HG03196 (cell line): Measurements from ENCODE around the gene CSAG2.
"Not testable (repeated sequence)": the region's sequence is repeated elsewhere in the genome, so short reads cannot be mapped to it uniquely, and the experiment has no call there.

Experiments used
- ATAC-seq: cut with Tn5 transposase; IDR thresholded peaks from one replicate; pipeline ENCODE4 v1.9.1; 2021; ENCODE audit not compliant: unreplicated experiment

CSAG2 gene, protein sequence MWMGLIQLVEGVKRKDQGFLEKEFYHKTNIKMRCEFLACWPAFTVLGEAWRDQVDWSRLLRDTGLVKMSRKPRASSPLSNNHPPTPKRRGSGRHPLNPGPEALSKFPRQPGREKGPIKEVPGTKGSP

DNA sequence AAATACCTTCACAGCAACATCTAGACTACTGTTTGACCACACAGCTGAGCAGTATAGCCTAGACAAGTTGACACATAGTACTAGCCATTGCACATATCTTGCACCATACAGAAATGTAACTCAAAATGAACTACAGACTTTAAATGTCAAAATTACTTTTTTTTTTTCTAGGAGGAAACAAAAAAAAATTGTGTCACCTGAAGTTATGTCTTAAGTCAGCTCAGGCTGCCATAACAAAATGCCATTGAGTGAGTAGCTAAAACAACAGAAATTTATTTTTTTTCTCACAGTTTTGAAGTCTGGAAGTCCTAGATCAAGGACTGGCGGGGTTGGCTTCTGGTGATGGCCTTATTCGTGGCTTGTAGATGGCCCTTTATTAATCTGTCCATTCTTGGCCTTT lies at the start of gene CSAG2:
TSS of gene CSAG2 (minus strand) at position 101 of the 400 bp plus-strand sequence. CDS start 161 bp downstream, outside the sequence.
- not testable (repeated sequence) for ATAC-seq

DNA sequence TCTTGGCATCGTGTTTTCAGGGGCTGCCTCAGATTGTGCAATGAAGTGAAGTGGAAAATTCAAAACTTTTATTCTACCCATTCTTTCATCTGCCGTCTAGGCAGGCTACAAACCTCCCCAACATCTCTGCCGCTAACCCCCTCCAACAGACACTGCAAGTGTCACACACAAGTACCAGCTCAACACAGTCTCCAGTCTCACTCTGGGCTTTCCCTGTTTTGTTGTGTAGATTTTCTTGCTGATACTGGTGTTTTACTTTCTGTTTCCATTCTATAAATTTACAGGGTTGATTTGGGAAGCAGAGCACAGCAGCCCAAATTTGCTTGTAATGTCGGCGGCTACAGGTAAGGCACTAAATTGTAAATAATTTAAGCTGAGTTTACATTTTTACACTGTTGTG lies 45.8 kb upstream of the CSAG2 start:
- not testable (repeated sequence) for ATAC-seq

DNA sequence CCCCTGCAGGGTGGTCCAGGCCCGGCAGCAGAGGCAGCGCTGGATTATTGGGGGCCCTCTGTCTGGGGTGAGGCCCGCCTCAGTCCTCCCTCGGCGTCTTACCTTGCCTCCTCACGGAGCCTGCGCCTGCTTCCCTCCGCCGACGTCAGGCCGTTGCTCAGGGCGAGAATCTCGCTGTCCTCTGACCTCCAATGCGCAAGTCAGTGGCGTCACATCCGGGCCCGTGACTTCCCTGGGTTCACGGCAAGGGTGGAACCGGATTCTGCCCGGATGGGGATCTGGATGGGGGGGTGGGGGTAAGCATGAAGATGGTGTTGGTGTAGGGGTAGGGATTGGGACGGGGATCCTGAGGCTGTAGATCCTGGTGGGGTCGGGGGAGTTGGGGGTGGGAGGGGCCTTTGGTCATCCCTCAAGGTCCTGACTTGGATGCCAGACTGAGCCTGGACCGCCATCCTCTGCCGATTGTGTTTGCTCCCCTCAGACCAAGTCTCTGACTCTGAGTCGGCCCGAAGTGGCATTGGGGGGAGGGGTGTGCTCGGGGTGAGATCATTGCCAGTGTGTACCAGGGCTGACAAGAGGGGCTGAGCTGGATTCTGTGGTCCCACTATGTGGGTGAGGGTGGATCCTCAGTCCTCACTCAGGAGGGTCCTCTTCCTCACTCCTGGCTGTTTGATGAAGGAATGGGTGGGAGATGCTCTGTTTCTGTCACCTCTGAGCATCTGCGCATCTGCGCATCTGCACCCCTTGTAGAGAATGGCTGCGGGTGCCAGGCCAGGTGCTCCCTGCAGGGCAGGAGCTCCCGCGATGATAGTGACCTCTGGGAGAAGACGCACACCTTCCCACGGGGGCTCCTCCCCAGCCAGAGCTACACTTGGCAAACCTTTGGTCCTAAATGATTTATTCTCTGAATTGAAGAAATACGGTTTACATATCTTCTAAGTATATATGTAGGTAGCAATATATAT lies 44.9 kb upstream of the CSAG2 start, which contains the start of gene MAGEA2:
TSS of gene MAGEA2 (minus strand) at position 157 of the 965 bp plus-strand sequence. CDS start 2,479 bp downstream, outside the sequence.
- not testable (repeated sequence) for ATAC-seq

DNA sequence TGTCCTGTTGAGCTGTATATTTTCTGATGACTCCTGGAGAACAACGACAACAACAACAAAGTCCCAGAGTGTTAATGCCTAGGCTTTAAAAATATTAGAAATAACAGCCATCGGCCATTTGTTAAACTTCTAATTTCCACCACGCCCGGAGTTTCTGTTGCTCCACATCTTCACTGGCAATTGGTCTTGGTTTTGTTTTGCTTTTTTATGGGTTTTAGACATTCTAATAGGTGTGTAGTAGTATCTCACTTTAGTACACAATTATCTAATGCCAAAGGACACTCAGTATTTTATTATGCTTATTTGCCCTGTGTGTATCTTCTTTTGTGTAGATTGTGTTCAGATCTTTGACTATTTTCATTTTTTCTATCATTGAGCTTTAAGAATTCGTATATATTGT lies 29.5 kb upstream of the CSAG2 start:
- no peak for ATAC-seq

DNA sequence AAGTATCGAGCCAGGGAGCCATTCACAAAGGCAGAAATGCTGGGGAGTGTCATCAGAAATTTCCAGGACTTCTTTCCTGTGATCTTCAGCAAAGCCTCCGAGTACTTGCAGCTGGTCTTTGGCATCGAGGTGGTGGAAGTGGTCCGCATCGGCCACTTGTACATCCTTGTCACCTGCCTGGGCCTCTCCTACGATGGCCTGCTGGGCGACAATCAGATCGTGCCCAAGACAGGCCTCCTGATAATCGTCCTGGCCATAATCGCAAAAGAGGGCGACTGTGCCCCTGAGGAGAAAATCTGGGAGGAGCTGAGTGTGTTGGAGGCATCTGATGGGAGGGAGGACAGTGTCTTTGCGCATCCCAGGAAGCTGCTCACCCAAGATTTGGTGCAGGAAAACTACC lies 27.5 kb upstream of the CSAG2 start:
- ATAC-seq: not testable (repeated sequence)

DNA sequence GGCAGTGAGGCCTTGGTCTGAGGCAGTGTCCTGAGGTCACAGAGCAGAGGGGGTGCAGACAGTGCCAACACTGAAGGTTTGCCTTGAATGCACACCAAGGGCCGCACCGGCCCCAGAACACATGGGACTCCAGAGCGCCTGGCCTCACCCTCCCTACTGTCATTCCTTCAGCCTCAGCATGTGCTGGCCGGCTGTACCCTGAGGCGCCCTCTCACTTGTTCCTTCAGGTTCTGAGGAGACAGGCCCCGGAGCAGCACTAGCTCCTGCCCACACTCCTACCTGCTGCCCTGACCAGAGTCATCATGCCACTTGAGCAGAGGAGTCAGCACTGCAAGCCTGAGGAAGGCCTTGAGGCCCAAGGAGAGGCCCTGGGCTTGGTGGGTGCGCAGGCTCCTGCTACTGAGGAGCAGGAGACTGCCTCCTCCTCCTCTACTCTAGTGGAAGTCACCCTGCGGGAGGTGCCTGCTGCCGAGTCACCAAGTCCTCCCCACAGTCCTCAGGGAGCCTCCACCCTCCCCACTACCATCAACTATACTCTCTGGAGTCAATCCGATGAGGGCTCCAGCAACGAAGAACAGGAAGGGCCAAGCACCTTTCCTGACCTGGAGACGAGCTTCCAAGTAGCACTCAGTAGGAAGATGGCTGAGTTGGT lies 26.9 kb upstream of the CSAG2 start:
- ATAC-seq: no peak

DNA sequence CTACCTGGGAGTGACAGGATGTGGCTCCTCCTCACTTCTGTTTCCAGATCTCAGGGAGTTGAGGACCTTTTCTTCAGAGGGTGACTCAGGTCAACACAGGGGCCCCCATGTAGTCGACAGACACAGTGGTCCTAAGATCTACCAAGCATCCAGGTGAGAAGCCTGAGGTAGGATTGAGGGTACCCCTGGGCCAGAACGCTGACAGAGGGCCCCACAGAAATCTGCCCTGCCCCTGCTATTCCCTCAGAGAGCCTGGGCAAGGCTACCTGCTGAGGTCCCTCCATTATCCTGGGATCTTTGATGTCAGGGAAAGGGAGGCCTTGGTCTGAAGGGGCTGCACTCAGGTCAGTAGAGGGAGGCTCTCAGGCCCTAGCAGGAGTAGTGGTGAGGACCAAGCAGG lies 26.0 kb upstream of the CSAG2 start:
- no peak for ATAC-seq

DNA sequence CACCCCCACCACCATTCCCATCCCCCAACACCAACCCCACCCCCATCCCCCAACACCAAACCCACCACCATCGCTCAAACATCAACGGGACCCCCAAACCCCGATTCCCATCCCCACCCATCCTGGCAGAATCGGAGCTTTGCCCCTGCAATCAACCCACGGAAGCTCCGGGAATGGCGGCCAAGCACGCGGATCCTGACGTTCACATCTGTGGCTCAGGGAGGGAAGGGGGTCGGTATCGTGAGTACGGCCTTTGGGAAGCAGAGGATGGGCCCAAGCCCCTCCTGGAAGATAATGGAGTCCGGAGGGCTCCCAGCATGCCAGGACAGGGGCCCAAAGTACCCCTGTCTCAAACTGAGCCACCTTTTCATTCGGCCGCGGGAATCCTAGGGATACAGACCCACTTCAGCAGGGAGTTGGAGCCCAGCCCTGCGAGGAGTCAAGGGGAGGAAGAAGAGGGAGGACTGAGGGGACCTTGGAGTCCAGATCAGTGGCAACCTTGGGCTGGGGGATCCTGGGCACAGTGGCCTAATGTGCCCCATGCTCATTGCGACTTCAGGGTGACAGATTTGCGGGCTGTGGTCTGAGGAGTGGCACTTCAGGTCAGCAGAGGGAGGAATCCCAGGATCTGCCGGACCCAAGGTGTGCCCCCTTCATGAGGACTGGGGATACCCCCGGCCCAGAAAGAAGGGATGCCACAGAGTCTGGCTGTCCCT lies 25.2 kb upstream of the CSAG2 start:
- not testable (repeated sequence) for ATAC-seq

DNA sequence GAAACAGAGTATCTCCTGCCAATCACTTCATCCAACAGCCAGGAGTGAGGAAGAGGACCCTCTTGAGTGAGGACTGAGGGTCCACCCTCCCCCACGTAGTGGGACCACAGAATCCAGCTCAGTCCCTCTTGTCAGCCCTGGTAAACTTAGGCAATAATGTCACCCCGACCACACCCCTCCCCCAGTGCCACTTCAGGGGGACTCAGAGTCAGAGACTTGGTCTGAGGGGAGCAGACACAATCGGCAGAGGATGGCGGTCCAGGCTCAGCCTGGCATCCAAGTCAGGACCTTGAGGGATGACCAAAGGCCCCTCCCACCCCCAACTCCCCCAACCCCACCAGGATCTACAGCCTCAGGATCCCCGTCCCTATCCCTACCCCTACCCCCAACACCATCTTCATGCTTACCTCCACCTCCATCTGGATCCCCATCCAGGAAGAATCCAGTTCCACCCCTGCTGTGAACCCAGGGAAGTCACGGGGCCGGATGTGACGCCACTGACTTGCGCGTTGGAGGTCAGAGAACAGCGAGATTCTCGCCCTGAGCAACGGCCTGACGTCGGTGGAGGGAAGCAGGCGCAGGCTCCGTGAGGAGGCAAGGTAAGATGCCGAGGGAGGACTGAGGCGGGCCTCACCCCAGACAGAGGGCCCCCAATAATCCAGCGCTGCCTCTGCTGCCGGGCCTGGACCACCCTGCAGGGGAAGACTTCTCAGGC lies 24.3 kb upstream of the CSAG2 start, which contains the start of the genes CSAG1 and MAGEA12:
TSS of gene CSAG1 (minus strand) at position 461 of the 715 bp plus-strand sequence. CDS start 1,261 bp downstream, outside the sequence.
TSS of gene MAGEA12 (plus strand) at position 497 of the 715 bp plus-strand sequence. CDS start 2,405 bp downstream, outside the sequence.
- ATAC-seq: no peak

DNA sequence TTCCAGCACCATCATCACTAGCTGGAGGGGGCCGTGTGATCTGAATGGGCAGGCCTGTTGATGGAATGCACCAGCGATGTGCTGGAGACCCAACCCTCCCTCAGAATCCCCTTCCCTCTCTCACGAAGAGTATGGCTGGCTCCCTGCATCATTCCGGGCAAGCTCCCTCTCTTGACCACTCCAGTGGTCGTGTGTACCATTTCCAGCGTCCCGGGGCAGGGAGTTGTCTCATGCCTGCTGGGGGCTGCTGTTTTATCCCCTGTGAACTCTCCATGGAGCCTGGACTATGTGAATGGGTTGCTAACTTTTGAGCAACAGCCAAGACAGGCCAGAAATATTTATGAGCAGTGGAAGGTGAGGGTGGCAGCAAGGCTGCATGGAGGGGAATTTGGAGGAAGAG lies 16.3 kb upstream of the CSAG2 start:
- ATAC-seq: no peak

DNA sequence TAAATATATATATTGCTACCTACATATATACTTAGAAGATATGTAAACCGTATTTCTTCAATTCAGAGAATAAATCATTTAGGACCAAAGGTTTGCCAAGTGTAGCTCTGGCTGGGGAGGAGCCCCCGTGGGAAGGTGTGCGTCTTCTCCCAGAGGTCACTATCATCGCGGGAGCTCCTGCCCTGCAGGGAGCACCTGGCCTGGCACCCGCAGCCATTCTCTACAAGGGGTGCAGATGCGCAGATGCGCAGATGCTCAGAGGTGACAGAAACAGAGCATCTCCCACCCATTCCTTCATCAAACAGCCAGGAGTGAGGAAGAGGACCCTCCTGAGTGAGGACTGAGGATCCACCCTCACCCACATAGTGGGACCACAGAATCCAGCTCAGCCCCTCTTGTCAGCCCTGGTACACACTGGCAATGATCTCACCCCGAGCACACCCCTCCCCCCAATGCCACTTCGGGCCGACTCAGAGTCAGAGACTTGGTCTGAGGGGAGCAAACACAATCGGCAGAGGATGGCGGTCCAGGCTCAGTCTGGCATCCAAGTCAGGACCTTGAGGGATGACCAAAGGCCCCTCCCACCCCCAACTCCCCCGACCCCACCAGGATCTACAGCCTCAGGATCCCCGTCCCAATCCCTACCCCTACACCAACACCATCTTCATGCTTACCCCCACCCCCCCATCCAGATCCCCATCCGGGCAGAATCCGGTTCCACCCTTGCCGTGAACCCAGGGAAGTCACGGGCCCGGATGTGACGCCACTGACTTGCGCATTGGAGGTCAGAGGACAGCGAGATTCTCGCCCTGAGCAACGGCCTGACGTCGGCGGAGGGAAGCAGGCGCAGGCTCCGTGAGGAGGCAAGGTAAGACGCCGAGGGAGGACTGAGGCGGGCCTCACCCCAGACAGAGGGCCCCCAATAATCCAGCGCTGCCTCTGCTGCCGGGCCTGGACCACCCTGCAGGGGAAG lies 5.0 kb upstream of the CSAG2 start, which contains the start of gene MAGEA2B:
TSS of gene MAGEA2B (plus strand) at position 814 of the 973 bp plus-strand sequence. CDS start 2,479 bp downstream, outside the sequence.
- ATAC-seq: not testable (repeated sequence)

DNA sequence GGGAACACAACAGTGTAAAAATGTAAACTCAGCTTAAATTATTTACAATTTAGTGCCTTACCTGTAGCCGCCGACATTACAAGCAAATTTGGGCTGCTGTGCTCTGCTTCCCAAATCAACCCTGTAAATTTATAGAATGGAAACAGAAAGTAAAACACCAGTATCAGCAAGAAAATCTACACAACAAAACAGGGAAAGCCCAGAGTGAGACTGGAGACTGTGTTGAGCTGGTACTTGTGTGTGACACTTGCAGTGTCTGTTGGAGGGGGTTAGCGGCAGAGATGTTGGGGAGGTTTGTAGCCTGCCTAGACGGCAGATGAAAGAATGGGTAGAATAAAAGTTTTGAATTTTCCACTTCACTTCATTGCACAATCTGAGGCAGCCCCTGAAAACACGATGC lies 4.1 kb upstream of the CSAG2 start:
- ATAC-seq: not testable (repeated sequence)

DNA sequence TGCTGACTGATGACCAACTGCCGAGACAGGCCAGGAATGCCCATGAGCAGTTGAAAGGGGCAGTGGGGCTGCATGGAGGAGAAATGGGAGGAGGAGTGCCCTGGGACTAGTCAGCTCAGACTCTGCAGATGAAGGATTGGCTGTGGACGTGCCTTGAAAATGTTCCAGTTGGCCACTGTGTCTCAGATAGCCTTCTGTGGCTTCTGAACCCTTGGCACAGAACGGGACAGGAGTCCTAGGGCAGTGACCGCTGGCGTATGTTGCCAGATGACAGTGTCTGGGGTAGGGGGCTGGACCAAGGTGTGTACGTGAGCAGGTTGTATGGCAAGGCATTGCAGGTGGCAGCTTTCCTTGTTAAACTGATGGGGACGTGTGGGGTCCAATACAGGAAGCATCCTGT lies 2.6 kb downstream of the CSAG2 start:
- not testable (repeated sequence) for ATAC-seq

DNA sequence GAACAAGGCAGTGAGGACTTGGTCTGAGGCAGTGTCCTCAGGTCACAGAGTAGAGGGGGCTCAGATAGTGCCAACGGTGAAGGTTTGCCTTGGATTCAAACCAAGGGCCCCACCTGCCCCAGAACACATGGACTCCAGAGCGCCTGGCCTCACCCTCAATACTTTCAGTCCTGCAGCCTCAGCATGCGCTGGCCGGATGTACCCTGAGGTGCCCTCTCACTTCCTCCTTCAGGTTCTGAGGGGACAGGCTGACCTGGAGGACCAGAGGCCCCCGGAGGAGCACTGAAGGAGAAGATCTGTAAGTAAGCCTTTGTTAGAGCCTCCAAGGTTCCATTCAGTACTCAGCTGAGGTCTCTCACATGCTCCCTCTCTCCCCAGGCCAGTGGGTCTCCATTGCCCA lies 8.7 kb downstream of the CSAG2 start:
- not testable (repeated sequence) for ATAC-seq

DNA sequence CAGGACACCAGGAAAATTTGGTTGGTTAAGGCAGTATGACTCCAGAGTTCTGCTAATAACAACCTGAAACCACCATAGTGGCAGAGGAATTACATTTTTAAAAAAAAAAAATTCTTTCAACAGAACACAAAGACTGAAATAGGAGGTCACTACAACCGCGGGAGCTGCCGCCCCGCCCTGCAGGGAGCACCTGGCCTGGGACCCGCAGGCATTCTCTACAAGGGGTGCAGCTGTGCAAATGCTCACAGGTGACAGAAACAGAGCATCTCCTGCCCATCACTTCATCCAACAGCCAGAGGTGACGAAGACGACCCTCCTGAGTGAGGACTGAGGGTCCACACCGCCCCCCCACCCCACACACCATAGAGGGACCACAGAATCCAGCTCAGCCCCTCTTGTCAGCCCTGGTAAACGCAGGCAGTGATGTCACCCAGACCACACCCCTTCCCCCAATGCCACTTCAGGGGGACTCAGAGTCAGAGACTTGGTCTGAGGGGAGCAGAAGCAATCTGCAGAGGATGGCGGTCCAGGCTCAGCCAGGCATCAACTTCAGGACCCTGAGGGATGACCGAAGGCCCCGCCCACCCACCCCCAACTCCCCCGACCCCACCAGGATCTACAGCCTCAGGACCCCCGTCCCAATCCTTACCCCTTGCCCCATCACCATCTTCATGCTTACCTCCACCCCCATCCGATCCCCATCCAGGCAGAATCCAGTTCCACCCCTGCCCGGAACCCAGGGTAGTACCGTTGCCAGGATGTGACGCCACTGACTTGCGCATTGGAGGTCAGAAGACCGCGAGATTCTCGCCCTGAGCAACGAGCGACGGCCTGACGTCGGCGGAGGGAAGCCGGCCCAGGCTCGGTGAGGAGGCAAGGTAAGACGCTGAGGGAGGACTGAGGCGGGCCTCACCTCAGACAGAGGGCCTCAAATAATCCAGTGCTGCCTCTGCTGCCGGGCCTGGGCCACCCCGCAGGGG lies 10.8 kb downstream of the CSAG2 start, which contains the start of gene MAGEA3:
TSS of gene MAGEA3 (plus strand) at position 843 of the 980 bp plus-strand sequence. CDS start 2,039 bp downstream, outside the sequence.
- ATAC-seq: not testable (repeated sequence)

DNA sequence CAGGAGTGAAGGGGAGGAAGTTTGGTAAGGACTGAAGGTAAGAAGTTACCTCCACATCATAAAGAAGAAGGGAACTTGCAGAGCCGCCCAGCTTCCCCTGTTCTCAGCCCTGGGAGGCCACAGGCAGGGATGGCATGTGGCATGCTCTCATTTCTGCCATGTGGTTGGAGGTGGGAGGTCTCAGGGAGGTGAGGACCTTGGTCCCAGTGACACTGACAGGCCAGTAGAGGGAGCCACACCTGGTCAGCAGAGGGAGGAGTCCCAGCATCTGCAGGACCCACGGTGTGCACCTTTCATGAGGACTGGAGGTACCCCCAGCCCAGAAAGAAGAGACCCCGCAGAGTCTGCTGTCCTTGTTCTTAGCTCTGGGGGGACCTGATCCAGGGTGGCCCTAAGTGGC lies 28.1 kb downstream of the CSAG2 start:
- not testable (repeated sequence) for ATAC-seq

DNA sequence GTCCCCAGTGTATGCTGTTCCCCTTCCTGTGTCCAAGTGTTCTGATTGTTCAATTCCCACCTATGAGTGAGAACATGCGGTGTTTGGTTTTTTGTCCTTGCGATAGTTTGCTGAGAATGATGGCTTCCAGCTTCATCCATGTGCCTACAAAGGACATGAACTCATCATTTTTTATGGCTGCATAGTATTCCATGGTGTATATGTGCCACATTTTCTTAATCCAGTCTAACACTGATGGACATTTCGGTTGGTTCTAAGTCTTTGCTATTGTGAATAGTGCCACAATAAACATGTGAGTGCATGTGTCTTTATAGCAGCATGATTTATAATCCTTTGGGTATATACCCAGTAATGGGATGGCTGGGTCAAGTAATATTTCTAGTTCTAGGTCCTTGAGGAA lies 34.4 kb downstream of the CSAG2 start:
- ATAC-seq: not testable (repeated sequence)
